ENCODE measurements around the gene GABRB1. TPM values are rescaled to one million over a fixed set of nuclear protein-coding genes. Genes with fewer than 3 reads are reported as not detected.

GABRB1 gene
- total RNA-seq, 4 donors from 2014 or later = 0.13 TPM; not detected in 3

DNA sequence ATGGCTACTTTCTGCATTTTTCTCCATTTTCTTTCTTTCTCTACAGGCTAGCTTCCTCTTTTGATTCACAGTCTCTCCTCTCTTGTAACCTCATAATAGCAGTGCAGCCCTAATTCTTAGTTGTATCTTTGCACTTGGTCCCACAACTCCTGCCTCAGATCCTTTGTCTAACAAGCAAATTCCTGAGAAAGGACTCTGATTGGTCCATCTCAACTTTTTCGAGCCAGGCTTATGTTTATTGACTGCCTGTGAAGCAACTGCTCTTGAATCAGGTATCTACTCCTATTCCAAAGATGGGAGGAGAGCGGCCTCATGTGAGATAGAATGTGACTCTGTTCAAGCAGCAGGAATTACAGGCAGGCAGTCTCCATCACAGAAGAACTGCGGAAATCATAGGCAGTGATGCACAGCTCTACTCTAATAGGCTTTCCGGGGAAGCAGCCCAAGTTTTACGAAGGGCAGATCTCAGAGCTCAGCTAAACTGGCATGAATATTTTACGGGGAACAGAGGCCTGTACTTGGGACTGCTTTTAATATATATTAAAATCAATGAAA, 123.5 kb downstream of the GABRB1 start:
- H3K4me1 ChIP-seq = no peaks in the 10 kb centered on the region
- H3K4me3 ChIP-seq = no peak overlapping the region
- no peaks in the 10 kb centered on the region for H3K36me3 ChIP-seq
- intact Hi-C loops (cut with DNase I) = no loop called here
- no peaks in the 10 kb centered on the region for H3K27me3 ChIP-seq
- H3K9me3 ChIP-seq = no peaks in the 10 kb centered on the region
- DNase-seq (ENCODE audit: extremely low spot score) = no peak
- TF ChIP-seq, protein P1, sequence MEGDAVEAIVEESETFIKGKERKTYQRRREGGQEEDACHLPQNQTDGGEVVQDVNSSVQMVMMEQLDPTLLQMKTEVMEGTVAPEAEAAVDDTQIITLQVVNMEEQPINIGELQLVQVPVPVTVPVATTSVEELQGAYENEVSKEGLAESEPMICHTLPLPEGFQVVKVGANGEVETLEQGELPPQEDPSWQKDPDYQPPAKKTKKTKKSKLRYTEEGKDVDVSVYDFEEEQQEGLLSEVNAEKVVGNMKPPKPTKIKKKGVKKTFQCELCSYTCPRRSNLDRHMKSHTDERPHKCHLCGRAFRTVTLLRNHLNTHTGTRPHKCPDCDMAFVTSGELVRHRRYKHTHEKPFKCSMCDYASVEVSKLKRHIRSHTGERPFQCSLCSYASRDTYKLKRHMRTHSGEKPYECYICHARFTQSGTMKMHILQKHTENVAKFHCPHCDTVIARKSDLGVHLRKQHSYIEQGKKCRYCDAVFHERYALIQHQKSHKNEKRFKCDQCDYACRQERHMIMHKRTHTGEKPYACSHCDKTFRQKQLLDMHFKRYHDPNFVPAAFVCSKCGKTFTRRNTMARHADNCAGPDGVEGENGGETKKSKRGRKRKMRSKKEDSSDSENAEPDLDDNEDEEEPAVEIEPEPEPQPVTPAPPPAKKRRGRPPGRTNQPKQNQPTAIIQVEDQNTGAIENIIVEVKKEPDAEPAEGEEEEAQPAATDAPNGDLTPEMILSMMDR (IDR thresholded peaks at IDR 0.05) = no peak
- TF ChIP-seq POLR2AphosphoS5 (IDR thresholded peaks at IDR 0.05) (no peak), EP300 (IDR thresholded peaks at IDR 0.05) (no peak), POLR2A (IDR thresholded peaks at IDR 0.05; ENCODE audit: low read depth) (no peak)
- no peak overlapping the region for H3K27ac ChIP-seq (replicated peaks in 1 of 4)
- 67% methylated on average over 6 of the region's 6 CpGs for whole genome bisulfite sequencing

DNA sequence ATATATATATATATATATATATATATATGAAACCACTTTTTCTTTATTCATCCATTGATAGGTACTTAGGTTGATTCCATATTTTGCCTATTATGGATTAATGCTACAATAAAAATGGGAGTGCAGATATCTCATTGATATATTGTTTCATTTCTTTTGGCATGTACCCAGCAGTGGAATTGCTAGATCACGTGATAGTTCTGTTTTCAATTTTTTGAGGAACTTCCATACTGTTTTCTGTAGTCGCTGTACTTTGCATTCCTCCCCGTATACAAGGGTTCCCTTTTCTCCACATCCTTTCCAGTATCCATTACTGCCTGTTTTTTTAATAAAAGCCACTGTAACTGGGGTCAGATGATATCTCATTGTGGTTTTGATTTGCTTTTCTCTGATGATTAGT, 124.6 kb downstream of the GABRB1 start:
- Histone ChIP-seq H3K4me3 (no peak overlapping the region), H3K4me1 (no peaks in the 10 kb centered on the region), H3K36me3 (no peaks in the 10 kb centered on the region), H3K27me3 (no peaks in the 10 kb centered on the region), H3K27ac (replicated peaks in 1 of 4) (no peak overlapping the region), H3K9me3 (no peaks in the 10 kb centered on the region)
- no peak for DNase-seq (ENCODE audit: extremely low spot score)
- intact Hi-C loops (cut with DNase I) = no loop called here
- no peak for TF ChIP-seq POLR2AphosphoS5 (IDR thresholded peaks at IDR 0.05)
- no peak for TF ChIP-seq EP300 (IDR thresholded peaks at IDR 0.05)
- TF ChIP-seq, protein P1 (IDR thresholded peaks at IDR 0.05) = no peak
- TF ChIP-seq POLR2A (IDR thresholded peaks at IDR 0.05; ENCODE audit: low read depth) = no peak
- 73% methylated on average over 3 of the region's 3 CpGs for WGBS

DNA sequence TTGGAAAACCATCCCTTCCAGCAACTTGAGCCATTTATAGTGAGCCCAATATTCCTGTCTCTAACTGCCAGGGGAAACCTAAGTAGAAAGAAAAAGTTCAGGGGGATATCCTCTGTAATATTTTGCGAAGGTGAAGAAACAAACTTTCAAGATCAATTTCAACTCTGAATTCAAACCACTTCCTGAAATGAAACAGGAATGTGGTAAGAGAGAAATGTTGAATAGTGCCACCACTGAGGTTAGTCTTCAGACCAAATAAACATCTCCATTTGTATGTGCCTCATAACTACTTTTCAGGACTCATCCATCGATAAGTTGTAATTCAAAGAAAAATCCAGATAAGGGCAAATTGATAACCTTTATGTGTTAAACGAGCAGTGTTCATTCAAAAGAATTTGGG, 128.7 kb downstream of the GABRB1 start:
- no peaks in the 10 kb centered on the region for H3K27me3 ChIP-seq
- no peaks in the 10 kb centered on the region for H3K4me1 ChIP-seq
- H3K9me3 ChIP-seq = no peaks in the 10 kb centered on the region
- intact Hi-C loops (cut with DNase I) = no loop called here
- no peaks in the 10 kb centered on the region for H3K36me3 ChIP-seq
- no peak overlapping the region for H3K27ac ChIP-seq (replicated peaks in 1 of 4)
- no peak overlapping the region for H3K4me3 ChIP-seq
- TF ChIP-seq POLR2A (IDR thresholded peaks at IDR 0.05; ENCODE audit: low read depth) (no peak), EP300 (IDR thresholded peaks at IDR 0.05) (no peak), POLR2AphosphoS5 (IDR thresholded peaks at IDR 0.05) (no peak)
- TF ChIP-seq, protein P1 (IDR thresholded peaks at IDR 0.05) = no peak
- WGBS = 76% methylated on average over 3 of the region's 3 CpGs
- DNase-seq (ENCODE audit: extremely low spot score) = no peak

DNA sequence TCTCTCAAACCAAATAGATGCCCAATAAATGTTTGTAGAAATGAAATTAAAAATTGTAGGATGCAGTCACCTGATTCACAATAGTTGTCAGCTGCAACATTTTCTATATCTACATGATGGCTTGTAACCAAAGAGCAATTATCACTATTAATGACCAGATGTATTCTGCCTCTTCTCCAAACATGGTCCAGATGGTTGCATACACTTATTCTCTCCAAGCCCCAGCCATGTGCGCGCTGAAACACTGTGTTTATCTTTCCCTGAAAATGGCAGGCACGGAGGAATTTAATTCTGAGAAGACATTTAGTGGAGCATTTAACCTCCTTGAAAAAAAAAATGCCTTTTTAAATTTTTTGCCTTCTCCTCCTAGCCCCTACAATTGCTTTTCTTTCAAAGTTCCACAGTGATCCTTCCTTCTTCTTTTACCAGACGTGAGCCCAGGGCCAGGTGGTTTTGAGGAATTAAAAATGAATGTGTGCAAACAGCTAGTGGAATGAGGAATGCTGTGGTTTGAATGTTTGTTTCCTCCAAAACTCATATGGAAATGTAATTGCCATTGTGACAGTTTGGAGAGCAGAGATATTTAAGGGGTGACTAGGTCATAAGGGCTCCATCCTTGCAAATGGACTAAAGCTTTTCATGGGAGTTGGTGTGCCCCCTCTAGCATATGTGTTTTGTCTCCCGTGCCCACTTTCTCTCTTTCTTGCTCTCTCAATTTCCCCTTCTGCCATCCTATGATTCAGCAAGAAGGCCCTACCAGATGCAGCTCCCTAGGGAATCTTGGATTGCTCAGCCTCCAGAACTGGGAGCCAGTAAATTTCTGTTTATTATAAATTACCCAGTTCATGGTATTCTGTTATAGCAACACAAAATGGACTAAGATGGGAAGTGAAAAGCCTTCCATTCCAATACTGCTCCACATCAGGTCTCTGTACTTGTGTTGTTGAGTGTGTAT, 136.0 kb downstream of the GABRB1 start:
- H3K27me3 ChIP-seq = no peaks in the 10 kb centered on the region
- DNase-seq (ENCODE audit: extremely low spot score) = no peak
- TF ChIP-seq EP300 (IDR thresholded peaks at IDR 0.05) (no peak), POLR2A (IDR thresholded peaks at IDR 0.05; ENCODE audit: low read depth) (no peak), POLR2AphosphoS5 (IDR thresholded peaks at IDR 0.05) (no peak)
- TF ChIP-seq, protein P1 (IDR thresholded peaks at IDR 0.05) = no peak
- 62% methylated on average over 5 of the region's 5 CpGs for WGBS
- H3K36me3 ChIP-seq = no peaks in the 10 kb centered on the region
- no peak overlapping the region for H3K27ac ChIP-seq (replicated peaks in 1 of 4)
- no peaks in the 10 kb centered on the region for H3K4me1 ChIP-seq
- intact Hi-C loops (cut with DNase I) = no loop called here
- H3K9me3 ChIP-seq = no peaks in the 10 kb centered on the region
- H3K4me3 ChIP-seq = no peak overlapping the region
